H1 (cell line): ENCODE results near the gene R3HDM1. TPM values are rescaled to one million over a fixed set of nuclear protein-coding genes. Genes with fewer than 3 reads are reported as not detected.

Experiments used
- CTCF ChIA-PET: fragments of 300-600 bp; sonication (Branson Sonifier 250); formaldehyde crosslinking; loops from one replicate; lab custom pipeline; 2021; ENCODE audit not compliant: partially characterized antibody; lab: Charles Lee
- POLR2A ChIA-PET: fragments of 300-600 bp; sonication (Branson Sonifier 250); formaldehyde crosslinking; loops from one replicate; lab custom pipeline; 2021; ENCODE audit warnings: inconsistent platforms; ENCODE audit not compliant: partially characterized antibody; lab: Charles Lee
- DNase-seq, 2 experiments: peaks; one replicate each; pipeline versions ENCODE4 v3.0.0 to v3.0.0-alpha.2; 2010 to 2022; ENCODE audit warnings: low spot score in 2 of 2, low read depth in 1 of 2, mixed read lengths in 1 of 2
- FAIRE-seq: peaks from 2 replicates; lab custom pipeline; 2011; peaks lifted over from hg19 to GRCh38; lab: Jason Lieb, UNC
- H2AFZ ChIP-seq: 2 replicates; pipeline ENCODE4 v1.8.1; 2012; ENCODE audit warnings: low read length, inconsistent platforms
- H2AK5ac ChIP-seq: 2 replicates; pipeline ENCODE4 v1.6.1; 2013; ENCODE audit warnings: low read depth, low read length
- H2BK120ac ChIP-seq: replicated peaks from 2 replicates; pipeline ENCODE3; 2013; ENCODE audit warnings: low read depth, low read length, inconsistent platforms
- H2BK12ac ChIP-seq: 2 replicates; pipeline ENCODE4 v1.6.1; 2013; ENCODE audit warnings: low read depth, low read length
- H2BK15ac ChIP-seq: 2 replicates; pipeline ENCODE4 v1.6.1; 2013; ENCODE audit warnings: low read length
- H2BK20ac ChIP-seq: 2 replicates; pipeline ENCODE4 v1.6.1; 2013; ENCODE audit warnings: low read length
- H2BK5ac ChIP-seq: 2 replicates; pipeline ENCODE4 v1.6.1; 2013; ENCODE audit warnings: low read depth, low read length
- H3K14ac ChIP-seq: 2 replicates; pipeline ENCODE4 v1.6.1; 2013; ENCODE audit warnings: inconsistent platforms; ENCODE audit not compliant: insufficient read length
- H3K18ac ChIP-seq: 2 replicates; pipeline ENCODE4 v1.6.1; 2013; ENCODE audit warnings: low read length; ENCODE audit errors: extremely low read depth
- H3K23ac ChIP-seq: 2 replicates; pipeline ENCODE4 v1.6.1; 2013; ENCODE audit warnings: inconsistent platforms; ENCODE audit not compliant: insufficient read length
- H3K23me2 ChIP-seq: 2 replicates; pipeline ENCODE4 v1.6.1; 2013; ENCODE audit warnings: low read depth, low read length
- H3K27ac ChIP-seq: 2 replicates; pipeline ENCODE4 v1.6.1; 2011; ENCODE audit warnings: low read depth, low read length, inconsistent platforms
- H3K27me3 ChIP-seq, 4 experiments: replicated peaks in 1 of 4; 1 replicate in 1 of 4; 2 replicates in 3 of 4; pipeline versions ENCODE4 v1.6.1 to v1.8.1; 2011 to 2013; ENCODE audit warnings: low read length in 3 of 4, mild to moderate bottlenecking in 3 of 4, inconsistent platforms in 2 of 4, mixed read lengths in 2 of 4, moderate library complexity in 1 of 4; ENCODE audit not compliant: control insufficient read depth in 3 of 4, insufficient read depth in 3 of 4; ENCODE audit errors: extremely low read depth in 1 of 4
- H3K36me3 ChIP-seq, 4 experiments: 2 replicates each; pipeline versions ENCODE4 v1.6.1 to v1.8.1; 2011 to 2013; ENCODE audit warnings: mild to moderate bottlenecking in 4 of 4, low read length in 3 of 4, moderate library complexity in 2 of 4, control low read depth in 1 of 4, inconsistent platforms in 1 of 4; ENCODE audit not compliant: insufficient read depth in 4 of 4, control insufficient read depth in 2 of 4
- H3K4ac ChIP-seq: replicated peaks from 2 replicates; pipeline ENCODE3; 2013; ENCODE audit warnings: low read length, low read depth, mixed read lengths, inconsistent platforms; ENCODE audit not compliant: insufficient read length
- H3K4me1 ChIP-seq, 4 experiments: replicated peaks in 1 of 4; 1 replicate in 1 of 4; 2 replicates in 3 of 4; pipeline versions ENCODE4 v1.6.1 to v1.8.1; 2011 to 2013; ENCODE audit warnings: low read length in 3 of 4, inconsistent platforms in 2 of 4, mixed read lengths in 1 of 4; ENCODE audit not compliant: insufficient read depth in 4 of 4, control insufficient read depth in 3 of 4
- H3K4me2 ChIP-seq, 2 experiments: 2 replicates each; pipeline versions ENCODE4 v1.6.1 to v1.8.1; 2011 to 2013; ENCODE audit warnings: low read depth in 2 of 2, low read length in 2 of 2, control low read depth in 1 of 2, inconsistent platforms in 1 of 2, mild to moderate bottlenecking in 1 of 2; ENCODE audit not compliant: insufficient read depth in 1 of 2
- H3K4me3 ChIP-seq, 4 experiments: fragments of 200-600, 300-600 bp in 1 of 4; sonication (generic), shearing (Covaris generic), sonication (Bioruptor Twin) in 1 of 4; 2 replicates each; pipeline versions ENCODE4 v1.5.1 to v1.8.1; 2011 to 2016; ENCODE audit warnings: low read length in 4 of 4, low read depth in 3 of 4, control low read depth in 2 of 4, inconsistent platforms in 2 of 4, mild to moderate bottlenecking in 2 of 4, mixed read lengths in 1 of 4, moderate library complexity in 1 of 4; ENCODE audit not compliant: insufficient read depth in 2 of 4; ENCODE audit errors: extremely low read depth in 1 of 4
- H3K56ac ChIP-seq: replicated peaks from 2 replicates; pipeline ENCODE3; 2013; ENCODE audit warnings: low read depth, mild to moderate bottlenecking, mixed read lengths, low read length, inconsistent platforms; ENCODE audit not compliant: insufficient read length
- H3K79me1 ChIP-seq: 2 replicates; pipeline ENCODE4 v1.6.1; 2013; ENCODE audit warnings: low read depth, low read length, control low read depth
- H3K79me2 ChIP-seq, 2 experiments: 2 replicates each; pipeline versions ENCODE4 v1.6.1 to v1.8.1; 2012 to 2013; ENCODE audit warnings: low read length in 2 of 2, mild to moderate bottlenecking in 2 of 2, inconsistent platforms in 1 of 2; ENCODE audit not compliant: insufficient read depth in 2 of 2, control insufficient read depth in 1 of 2
- H3K9ac ChIP-seq, 4 experiments: replicated peaks in 1 of 4; 1 replicate in 1 of 4; 2 replicates in 3 of 4; pipeline versions ENCODE4 v1.6.1 to v1.8.1; 2011 to 2013; ENCODE audit warnings: low read depth in 3 of 4, low read length in 3 of 4, control low read depth in 2 of 4, mild to moderate bottlenecking in 2 of 4, moderate library complexity in 2 of 4, inconsistent platforms in 1 of 4; ENCODE audit errors: extremely low read depth in 1 of 4
- H3K9me3 ChIP-seq, 2 experiments: 2 replicates each; pipeline versions ENCODE4 v1.6.1 to v1.8.1; 2012 to 2013; ENCODE audit warnings: mild to moderate bottlenecking in 2 of 2, moderate library complexity in 2 of 2, control low read depth in 1 of 2, inconsistent platforms in 1 of 2, low read depth in 1 of 2, low read length in 1 of 2, mixed read lengths in 1 of 2; ENCODE audit not compliant: insufficient read depth in 2 of 2
- H4K20me1 ChIP-seq, 2 experiments: replicated peaks in 1 of 2; 2 replicates each; pipeline versions ENCODE3 to v1.8.1; 2011 to 2013; ENCODE audit warnings: inconsistent platforms in 2 of 2, low read length in 2 of 2, mild to moderate bottlenecking in 1 of 2; ENCODE audit not compliant: insufficient read depth in 2 of 2, control insufficient read depth in 1 of 2
- H4K5ac ChIP-seq: 2 replicates; pipeline ENCODE4 v1.6.1; 2013; ENCODE audit warnings: low read length, low read depth, mixed read lengths, inconsistent platforms; ENCODE audit not compliant: insufficient read length
- H4K8ac ChIP-seq: 2 replicates; pipeline ENCODE4 v1.8.0; 2013; ENCODE audit warnings: mild to moderate bottlenecking, moderate library complexity, low read length, inconsistent platforms; ENCODE audit not compliant: insufficient read depth; ENCODE audit errors: extremely low read depth
- H4K91ac ChIP-seq: replicated peaks from 2 replicates; pipeline ENCODE3; 2013; ENCODE audit warnings: low read length, mixed read lengths, inconsistent platforms; ENCODE audit not compliant: insufficient read length
- CHD2 ChIP-seq: IDR thresholded peaks from 2 replicates; pipeline ENCODE4 v1.6.1; 2012; ENCODE audit warnings: low read length, improper control_type of control experiment
- EP300 ChIP-seq, 2 experiments: IDR thresholded peaks; 1 replicate in 1 of 2; 2 replicates in 1 of 2; pipeline ENCODE4 v1.6.1; 2011 to 2012; ENCODE audit warnings: low read depth in 2 of 2, low read length in 2 of 2, mild to moderate bottlenecking in 2 of 2, borderline replicate concordance in 1 of 2, inconsistent platforms in 1 of 2, moderate library complexity in 1 of 2
- JUND ChIP-seq: IDR thresholded peaks from 2 replicates; pipeline ENCODE4 v1.6.1; 2011; ENCODE audit warnings: mild to moderate bottlenecking, improper control_type of control experiment, low read length
- PHF8 ChIP-seq: fragments of 200-600 bp; sonication (generic); conservative IDR thresholded peaks from 2 replicates; pipeline ENCODE4 v1.7.1; 2012; ENCODE audit warnings: low read depth, mild to moderate bottlenecking, inconsistent platforms, low read length, moderate library complexity
- POLR2A ChIP-seq, 2 experiments: IDR thresholded peaks; 1 replicate in 1 of 2; 2 replicates in 1 of 2; pipeline ENCODE4 v1.6.1; 2011; ENCODE audit warnings: low read depth in 2 of 2, low read length in 2 of 2, mild to moderate bottlenecking in 2 of 2; ENCODE audit errors: control extremely low read depth in 1 of 2
- RAD21 ChIP-seq, 2 experiments: IDR thresholded peaks in 1 of 2; conservative IDR thresholded peaks in 1 of 2; 2 replicates each; pipeline ENCODE4 v1.6.1; 2011; ENCODE audit warnings: low read depth in 2 of 2, low read length in 2 of 2, improper control_type of control experiment in 1 of 2, inconsistent platforms in 1 of 2, mild to moderate bottlenecking in 1 of 2, moderate library complexity in 1 of 2
- TAF1 ChIP-seq: IDR thresholded peaks from 2 replicates; pipeline ENCODE4 v1.6.1; 2011; ENCODE audit warnings: mild to moderate bottlenecking, low read depth, low read length
- YY1 ChIP-seq: IDR thresholded peaks from 2 replicates; pipeline ENCODE4 v1.6.1; 2011; ENCODE audit warnings: low read depth, mild to moderate bottlenecking, low read length
- WGBS, 2 experiments: shearing (Covaris generic) in 1 of 2; methylation state at CpG; one replicate each; pipeline versions ENCODE4 v1.1.6 to v1.1.7; 2013 to 2015; ENCODE audit warnings: low lambda C conversion rate in 2 of 2, mixed read lengths in 2 of 2, inconsistent platforms in 1 of 2, low coverage in 1 of 2, missing lambda C conversion rate in 1 of 2; ENCODE audit not compliant: insufficient replicate concordance in 2 of 2, insufficient coverage in 1 of 2, insufficient read length in 1 of 2; ENCODE audit errors: extremely low coverage in 1 of 2, missing lambda C conversion rate in 1 of 2; 5-methylcytosine and 5-hydroxymethylcytosine counted together
- polyA plus RNA-seq, 7 experiments: library from polyadenylated mRNA; depleted of rRNA in 3 of 7; stranded (reverse) in 5 of 7; unstranded in 2 of 7; fragments of >200 nt in 5 of 7; fragments of 200-250 nt in 2 of 7; gene quantifications; 1 replicate in 5 of 7; 2 replicates in 1 of 7; 4 replicates in 1 of 7; pipeline versions ENCODE4 v1.2.1 to v1.2.3, GENCODE V29; 2011 to 2013; ENCODE audit warnings: missing spikeins in 2 of 7, mixed read lengths in 2 of 7
- total RNA-seq: library from RNA; stranded (reverse); fragmentation: NEBNext Ultra II Directional; extraction: Animal tissue kit (Norgen Biotek cat#: 25700); gene quantifications from 2 replicates; pipeline ENCODE4 v1.2.1, GENCODE V29; 2021

Gene R3HDM1
- total and polyA plus RNA-seq, 2 of the 8 experiments (the other 6 are each of a cell fraction or from before 2014, with no cell fraction given), result 77.7 to 120 TPM

GRCh38 chr2:135490376-135490775, 40.9 kb upstream of the R3HDM1 start:
- Histone ChIP-seq H3K9me3 (no peaks in the 10 kb centered on the region), H3K4ac (no peak overlapping the region), H3K27ac (no peak overlapping the region), H2BK120ac (no peak overlapping the region), H3K18ac (no peak overlapping the region), H4K20me1 (no peaks in the 10 kb centered on the region), H4K5ac (no peak overlapping the region), H3K9ac (no peak overlapping the region), H3K56ac (no peak overlapping the region), H3K4me2 (no peak overlapping the region), H3K79me2 (no peaks in the 10 kb centered on the region), H2AK5ac (no peak overlapping the region), H3K4me1 (no peaks in the 10 kb centered on the region), H3K79me1 (no peaks in the 10 kb centered on the region), H2BK15ac (no peak overlapping the region), H3K4me3 (no peak overlapping the region), H2BK20ac (no peak overlapping the region), H3K36me3 (peaks cover 0 to 3% (median under 1%) of the 10 kb centered on the region in 4 experiments; a peak in 5 of 8 replicates), H3K23me2 (no peaks in the 10 kb centered on the region), H2BK5ac (no peak overlapping the region), H3K14ac (no peak overlapping the region), H4K91ac (no peak overlapping the region), H4K8ac (no peak overlapping the region), H2BK12ac (no peak overlapping the region), H2AFZ (no peak overlapping the region), H3K27me3 (no peaks in the 10 kb centered on the region), H3K23ac (no peak overlapping the region)
- 91% methylated on average over 1 of the region's 1 CpG; no CpG with 5 or more reads in 1 of the 2 experiments for WGBS, 2 experiments
- POLR2A ChIA-PET, result no interaction called here
- TF ChIP-seq YY1 (no peak), JUND (no peak), EP300 (IDR thresholded peaks at IDR 0.05; ENCODE audit: borderline replicate concordance in 1 of 2, low read depth in 2 of 2, low read length in 2 of 2) (no peak), CHD2 (no peak), RAD21 (IDR thresholded peaks at IDR 0.05 in 1 of 2, conservative IDR thresholded peaks at IDR 0.05 in 1 of 2; ENCODE audit: low read depth in 2 of 2, low read length in 2 of 2) (no peak), POLR2A (IDR thresholded peaks at IDR 0.05; ENCODE audit: control extremely low read depth in 1 of 2, low read depth in 2 of 2, low read length in 2 of 2) (no peak), PHF8 (no peak), TAF1 (no peak)
- DNase-seq (no peak), FAIRE-seq (no peak)
- CTCF ChIA-PET, result interaction anchor here (0.7 to 1.3 kb wide), 2 partner anchors 17 to 55 kb away, joined by 3 read pairs; no protein-coding TSS in a partner anchor
